Body of pancreas (tissue), 4 donors: ENCODE results near the gene MATN1. TPM values are rescaled to one million over a fixed set of nuclear protein-coding genes. Genes with fewer than 3 reads are reported as not detected.
A peak's percentile ranks its signal among the peaks of the same experiment; 100 is the strongest.

ENCODE experiments used
- ATAC-seq: fragments of 150-250 bp; one replicate; pipeline ENCODE4 v1.9.1; 2016
- DNase-seq, 4 donors: peaks; one replicate each; pipeline ENCODE4 v3.0.0-alpha.2; 2019
- H3K27ac ChIP-seq, 4 donors: fragments of 200-600 bp; sonication (generic); 1 replicate in 3 of 4; 2 replicates in 1 of 4; pipeline versions ENCODE4 v1.5.1 to v1.6.1; 2016 to 2019; ENCODE audit warnings: mild to moderate bottlenecking in 1 of 4, mixed read lengths in 1 of 4, moderate library complexity in 1 of 4
- H3K27me3 ChIP-seq, 2 donors: fragments of 200-600 bp; sonication (generic); one replicate each; pipeline ENCODE4 v1.6.0; 2016; ENCODE audit warnings: mild to moderate bottlenecking in 1 of 2
- H3K36me3 ChIP-seq, 2 donors: fragments of 200-600 bp; sonication (generic); replicated peaks in 1 of 2; 2 replicates each; pipeline ENCODE4 v1.5.1; 2016; ENCODE audit warnings: low read depth in 2 of 2; ENCODE audit not compliant: insufficient read depth in 1 of 2
- H3K4me1 ChIP-seq: fragments of 200-600 bp; sonication (generic); one replicate; pipeline ENCODE4 v1.6.0; 2016
- H3K4me3 ChIP-seq, 2 donors: fragments of 200-600 bp; sonication (generic); 1 replicate in 1 of 2; 2 replicates in 1 of 2; pipeline ENCODE4 v1.5.1; 2016 to 2019
- H3K9me3 ChIP-seq, 3 donors: fragments of 200-600 bp; sonication (generic); 1 replicate in 2 of 3; 2 replicates in 1 of 3; pipeline ENCODE4 v1.5.1; 2016
- POLR2A ChIP-seq, 3 donors: fragments of 450-650 bp; IDR thresholded peaks; one replicate each; pipeline ENCODE4 v1.6.1; 2016; ENCODE audit warnings: antibody characterized with exemption in 3 of 3, mild to moderate bottlenecking in 2 of 3
- WGBS, 2 donors: methylation state at CpG; one replicate each; pipeline ENCODE4 v1.1.5; 2017; 5-methylcytosine and 5-hydroxymethylcytosine counted together
- intact Hi-C: fragments of 100-400 bp; cut with DNase I; formaldehyde crosslinking; loops from one replicate; pipeline ENCODE4 v1.15.1; 2023
- microRNA-seq, 2 donors: library from miRNA; unstranded; fragments of <30 nt; microRNA quantifications; one replicate each; pipeline ENCODE4, GENCODE V29; 2016; ENCODE audit warnings: borderline number of aligned reads in 2 of 2, borderline replicate concordance in 2 of 2
- small RNA-seq: library from RNA; depleted of rRNA; stranded (forward); fragments of <200 nt; gene quantifications from one replicate; pipeline ENCODE3, GENCODE V24; 2016
- total RNA-seq, 2 donors: library from RNA; depleted of rRNA; stranded (reverse); fragments of >200 nt; gene quantifications; one replicate each; pipeline ENCODE4 v1.1.0, GENCODE V29; 2016
- TF ChIP-seq, protein P1 (sequence below), 7 experiments: fragments of 450-650 bp in 4 of 7; fragments of 200-600 bp in 3 of 7; sonication (generic) in 3 of 7; IDR thresholded peaks; one replicate each; pipeline ENCODE4 v1.5.1; 2016 to 2019; ENCODE audit warnings: antibody characterized with exemption in 7 of 7

Gene MATN1
- total RNA-seq, 2 donors from 2014 or later, result 0.33 TPM; not detected in 1

DNA sequence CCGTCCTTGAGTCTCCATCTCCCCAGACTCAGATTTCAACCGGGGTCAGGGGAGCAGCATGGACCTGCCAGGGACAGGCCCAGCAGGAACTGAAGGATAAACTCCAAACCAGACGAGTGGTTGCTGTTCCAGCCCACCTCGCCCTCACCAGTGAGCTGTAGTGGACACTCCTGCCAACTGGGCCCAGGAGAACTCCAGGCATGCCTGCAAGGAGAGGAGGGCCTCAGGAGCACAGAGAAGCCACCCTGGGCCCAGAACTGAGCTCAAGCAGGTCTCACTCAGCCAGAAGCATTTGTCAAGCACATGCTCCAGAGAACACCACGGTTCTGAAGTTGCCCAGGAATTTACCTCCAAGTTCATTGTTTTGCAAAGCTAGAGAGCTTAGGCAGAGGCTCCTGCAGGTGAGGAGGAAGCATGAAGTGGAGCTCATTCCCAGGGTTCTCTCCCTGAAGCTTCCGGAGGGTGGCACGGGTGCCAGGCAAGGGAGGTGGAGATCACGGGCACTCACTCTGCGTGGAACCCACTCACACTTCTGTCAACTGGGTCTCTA lies 61.0 kb downstream of the MATN1 start:
- peaks cover 22% of the 10 kb centered on the region for H3K4me1 ChIP-seq
- H3K27ac ChIP-seq, result no peak overlapping the region
- DNase-seq (peak in 1 of 4 donors; percentile 7), ATAC-seq (no peak)
- TF ChIP-seq, protein P1, sequence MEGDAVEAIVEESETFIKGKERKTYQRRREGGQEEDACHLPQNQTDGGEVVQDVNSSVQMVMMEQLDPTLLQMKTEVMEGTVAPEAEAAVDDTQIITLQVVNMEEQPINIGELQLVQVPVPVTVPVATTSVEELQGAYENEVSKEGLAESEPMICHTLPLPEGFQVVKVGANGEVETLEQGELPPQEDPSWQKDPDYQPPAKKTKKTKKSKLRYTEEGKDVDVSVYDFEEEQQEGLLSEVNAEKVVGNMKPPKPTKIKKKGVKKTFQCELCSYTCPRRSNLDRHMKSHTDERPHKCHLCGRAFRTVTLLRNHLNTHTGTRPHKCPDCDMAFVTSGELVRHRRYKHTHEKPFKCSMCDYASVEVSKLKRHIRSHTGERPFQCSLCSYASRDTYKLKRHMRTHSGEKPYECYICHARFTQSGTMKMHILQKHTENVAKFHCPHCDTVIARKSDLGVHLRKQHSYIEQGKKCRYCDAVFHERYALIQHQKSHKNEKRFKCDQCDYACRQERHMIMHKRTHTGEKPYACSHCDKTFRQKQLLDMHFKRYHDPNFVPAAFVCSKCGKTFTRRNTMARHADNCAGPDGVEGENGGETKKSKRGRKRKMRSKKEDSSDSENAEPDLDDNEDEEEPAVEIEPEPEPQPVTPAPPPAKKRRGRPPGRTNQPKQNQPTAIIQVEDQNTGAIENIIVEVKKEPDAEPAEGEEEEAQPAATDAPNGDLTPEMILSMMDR (IDR thresholded peaks at IDR 0.05), result no peak
- TF ChIP-seq POLR2A (IDR thresholded peaks at IDR 0.05), result no peak
- no peaks in the 10 kb centered on the region for H3K27me3 ChIP-seq
- intact Hi-C loops, result no loop called here
- no peaks in the 10 kb centered on the region for H3K36me3 ChIP-seq
- no peak overlapping the region for H3K4me3 ChIP-seq
- 77 to 88% methylated on average over 6 to 9 of the region's 9 CpGs for WGBS, 2 donors
- H3K9me3 ChIP-seq, result no peaks in the 10 kb centered on the region

DNA sequence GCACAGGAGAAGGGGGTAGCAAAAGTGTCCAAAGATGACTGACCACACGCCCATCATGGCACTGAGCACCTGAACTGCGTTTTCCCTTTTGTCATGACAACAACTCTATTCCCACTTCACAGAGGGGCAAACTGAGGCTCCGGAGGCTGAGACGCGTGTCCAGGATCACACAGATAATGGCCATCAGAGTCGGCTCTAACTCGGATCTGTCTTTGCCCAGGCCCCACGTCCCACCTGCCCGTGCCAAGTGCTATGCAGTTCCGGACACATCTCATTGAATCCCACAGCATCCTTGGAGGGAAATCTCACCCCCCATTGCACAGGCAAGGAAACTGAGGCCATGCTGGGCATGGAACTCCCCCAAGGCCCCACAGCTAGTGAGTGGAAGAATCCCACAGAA lies 62.1 kb downstream of the MATN1 start:
- peaks cover 22% of the 10 kb centered on the region for H3K4me1 ChIP-seq
- intact Hi-C loops, result no loop called here
- peak in 1 of 4 donors; percentile 2 for DNase-seq
- H3K36me3 ChIP-seq, result no peaks in the 10 kb centered on the region
- H3K4me3 ChIP-seq, result no peak overlapping the region
- ATAC-seq, result no peak
- 90 to 92% methylated on average over 10 of the region's 10 CpGs for WGBS, 2 donors
- H3K27me3 ChIP-seq, result no peaks in the 10 kb centered on the region
- no peak overlapping the region for H3K27ac ChIP-seq
- TF ChIP-seq, protein P1 (IDR thresholded peaks at IDR 0.05), result no peak
- TF ChIP-seq POLR2A (IDR thresholded peaks at IDR 0.05), result no peak
- H3K9me3 ChIP-seq, result no peaks in the 10 kb centered on the region

Small RNA genes lying within 50 kb of the gene (microRNA-seq; reads per million reads assigned to microRNA genes)
- gene MIR4420, result 0 reads per million in 2 donors

Small RNA genes lying within 50 kb of the gene (small RNA-seq; reads per million reads assigned to genes)
- not detected for gene MIR4420

Other genes with a start within 250 kb of the MATN1 start
- gene LAPTM5, start 34.2 kb upstream of the MATN1 start, total RNA-seq, result 10 to 100 TPM in 1 of 2 donors, 1 to 10 TPM in 1; 6.3 to 25.2 TPM
- 10 to 100 TPM in 1 of 2 donors, 1 to 10 TPM in 1; 7.8 to 19.1 TPM for gene SDC3, start 185.2 kb upstream of the MATN1 start, total RNA-seq